NOMO-1 (cell line): ENCODE data around the gene SNX13.
"Not testable (repeated sequence)": the region's sequence is repeated elsewhere in the genome, so short reads cannot be mapped to it uniquely, and the experiment has no call there.

ENCODE experiments used
- DNase-seq, 2 experiments: peaks; one replicate each; lab custom pipeline; 2025; ENCODE audit not compliant: unreplicated experiment in 2 of 2; lab: John Stamatoyannopoulos, UW

SNX13 gene

DNA sequence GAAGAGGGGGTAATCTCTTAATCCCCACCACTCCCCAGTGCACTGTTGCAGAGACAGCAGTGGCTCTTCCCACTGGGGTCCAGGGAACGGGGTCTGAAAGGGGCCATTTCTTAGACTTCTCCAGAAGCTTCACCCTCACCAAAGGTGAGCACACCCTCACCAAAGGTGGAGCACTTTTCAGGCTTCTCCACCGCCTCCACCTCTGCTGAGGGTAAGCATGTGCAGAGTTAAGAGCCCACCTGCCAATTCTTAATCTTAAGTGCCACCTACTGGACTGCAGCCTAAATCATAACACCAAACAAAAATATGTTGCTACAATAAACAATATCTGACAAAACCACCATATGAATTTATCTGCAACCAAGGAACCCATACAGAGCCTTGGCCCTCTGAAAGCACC is 27.0 kb downstream of the SNX13 start:
- DNase-seq: no peak

DNA sequence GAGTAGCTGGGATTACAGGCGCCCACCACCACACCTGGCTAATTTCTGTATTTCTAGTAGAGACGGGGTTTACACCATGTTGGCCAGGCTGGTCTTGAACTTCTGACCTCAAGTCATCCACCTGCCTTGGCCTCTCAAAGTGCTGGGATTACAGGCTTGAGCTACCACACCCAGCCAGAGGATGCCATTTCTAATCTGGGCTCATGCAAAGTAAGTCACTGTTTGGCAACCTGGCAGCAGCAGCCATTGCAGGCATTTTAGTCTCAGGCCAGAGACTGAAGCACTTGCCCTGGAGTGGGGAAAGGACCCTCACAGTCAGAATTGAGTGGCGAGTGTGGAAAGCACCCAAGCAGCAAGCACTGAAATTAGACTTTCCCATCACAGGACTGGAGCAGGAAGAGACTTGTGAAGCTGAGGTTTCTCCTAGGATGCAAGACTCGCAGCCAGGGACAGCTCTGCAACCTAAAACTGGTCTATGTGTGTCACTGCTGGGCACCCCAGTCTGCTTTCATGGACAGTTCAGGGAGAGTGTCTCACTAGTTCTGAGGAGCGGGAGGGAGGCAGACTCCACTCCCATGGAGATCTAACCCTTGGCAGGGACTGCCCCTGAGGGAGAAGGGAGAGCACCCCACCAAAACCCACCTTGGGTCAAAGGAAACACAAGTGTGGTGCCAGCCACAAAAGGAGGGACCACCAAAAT is 27.6 kb downstream of the SNX13 start:
- DNase-seq: no peak

DNA sequence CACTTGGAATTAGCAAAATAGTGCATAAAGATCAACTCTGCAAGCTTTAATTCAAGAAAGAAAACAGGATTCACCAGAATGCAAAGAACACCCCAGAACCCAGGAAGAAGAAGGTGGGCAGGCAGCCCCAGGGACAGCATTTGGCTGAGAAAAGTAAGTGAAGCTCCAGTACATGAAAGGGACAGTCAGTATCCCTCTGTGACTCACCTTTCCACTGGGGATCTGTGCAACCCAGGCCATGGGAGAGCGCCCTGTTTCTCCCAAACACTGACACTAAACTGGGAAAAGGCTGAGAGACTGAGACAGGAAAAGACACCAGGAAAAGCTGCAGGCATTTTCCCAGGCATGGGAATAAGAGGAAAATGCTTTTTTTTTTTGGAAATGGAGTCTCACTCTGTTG is 28.2 kb downstream of the SNX13 start:
- no peak for DNase-seq

DNA sequence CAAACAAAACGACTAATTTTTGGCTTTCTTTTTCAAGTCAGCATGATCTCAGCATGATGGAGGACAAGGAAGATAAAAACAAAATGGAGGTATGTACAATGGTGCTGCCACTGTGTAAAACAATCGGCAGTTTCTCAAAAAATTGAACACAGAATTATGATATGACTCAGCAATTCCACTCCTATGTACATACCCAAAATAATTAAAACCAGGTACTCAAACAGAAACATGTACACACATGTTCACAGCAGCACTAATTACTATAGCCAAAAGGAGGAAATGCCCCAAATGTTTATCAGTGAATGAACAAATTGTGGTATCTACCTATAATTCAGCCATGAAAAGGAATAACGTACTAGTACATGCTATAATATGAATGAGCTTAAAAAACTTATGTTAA is 29.9 kb downstream of the SNX13 start:
- no peak for DNase-seq

DNA sequence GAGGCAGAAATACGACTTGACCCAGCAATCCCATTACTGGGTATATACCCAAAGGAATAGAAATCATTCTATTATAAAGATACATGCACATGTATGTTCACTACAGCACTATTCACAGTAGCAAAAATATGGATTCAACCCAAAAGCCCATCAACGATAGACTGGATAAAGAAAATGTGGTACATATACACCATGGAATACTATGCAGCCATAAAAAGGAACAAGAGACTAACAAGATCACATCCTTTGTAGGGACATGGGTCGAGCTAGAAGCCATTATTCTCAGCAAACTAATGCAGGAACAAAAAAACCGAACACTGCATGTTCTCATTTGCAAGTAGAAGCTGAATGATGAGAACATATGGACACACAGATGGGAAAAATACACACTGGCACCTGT is 31.0 kb downstream of the SNX13 start:
- not testable (repeated sequence) for DNase-seq

DNA sequence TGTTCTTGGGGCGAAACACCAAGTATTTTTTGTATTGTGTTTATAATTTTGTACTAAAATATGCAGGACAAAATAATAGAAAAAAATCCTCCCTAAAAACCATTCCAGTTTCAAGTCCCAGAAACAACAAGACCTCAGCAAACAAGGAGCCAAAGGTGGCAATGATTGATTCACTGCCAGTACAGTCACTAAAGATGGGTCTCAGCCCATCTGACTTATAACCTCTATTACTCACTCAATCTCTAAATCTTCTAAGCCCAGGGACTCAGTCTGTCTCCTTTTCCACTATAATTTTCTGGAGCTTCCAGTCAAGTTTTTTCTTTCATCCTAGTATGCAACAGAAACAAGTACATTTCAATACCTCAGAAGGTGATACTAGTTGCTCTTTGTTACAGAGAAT is 33.3 kb downstream of the SNX13 start:
- no peak for DNase-seq

DNA sequence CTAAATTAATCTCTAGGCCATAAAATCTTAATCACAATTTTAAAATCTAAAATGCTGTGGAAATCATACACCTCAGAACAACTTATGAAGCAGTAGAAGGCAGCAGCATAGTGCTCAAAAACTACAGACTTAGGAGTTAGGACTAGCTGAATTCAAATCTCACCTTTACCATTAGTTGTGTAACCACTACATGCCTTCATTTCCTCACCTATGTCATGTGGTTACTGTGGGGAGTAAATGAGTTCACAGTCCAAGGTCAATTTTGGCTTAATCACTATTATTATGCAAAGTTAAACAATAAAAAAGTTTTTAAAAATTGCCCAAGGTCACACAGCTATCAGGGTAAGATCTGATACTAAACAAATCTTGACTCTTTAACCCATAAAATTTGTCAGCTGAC is 37.0 kb downstream of the SNX13 start:
- DNase-seq: no peak

DNA sequence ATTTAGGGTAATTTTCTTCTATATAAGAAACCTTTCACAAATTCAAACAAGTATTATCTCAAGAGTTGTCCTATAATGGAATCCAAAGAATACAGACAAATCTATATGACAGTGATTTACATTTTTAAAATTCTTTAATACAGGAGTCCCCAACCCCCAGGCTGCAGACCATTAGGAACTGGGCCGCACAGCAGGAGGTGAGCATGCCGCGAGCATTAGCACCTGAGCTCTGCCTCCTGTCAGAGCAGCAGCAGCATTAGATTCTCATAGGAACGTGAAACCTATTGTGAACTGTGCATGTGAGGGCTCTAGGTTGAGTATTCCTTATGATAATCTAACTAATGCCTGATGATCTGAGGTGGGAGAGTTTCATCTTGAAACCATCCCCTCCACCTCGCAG is 37.7 kb downstream of the SNX13 start:
- no peak for DNase-seq

DNA sequence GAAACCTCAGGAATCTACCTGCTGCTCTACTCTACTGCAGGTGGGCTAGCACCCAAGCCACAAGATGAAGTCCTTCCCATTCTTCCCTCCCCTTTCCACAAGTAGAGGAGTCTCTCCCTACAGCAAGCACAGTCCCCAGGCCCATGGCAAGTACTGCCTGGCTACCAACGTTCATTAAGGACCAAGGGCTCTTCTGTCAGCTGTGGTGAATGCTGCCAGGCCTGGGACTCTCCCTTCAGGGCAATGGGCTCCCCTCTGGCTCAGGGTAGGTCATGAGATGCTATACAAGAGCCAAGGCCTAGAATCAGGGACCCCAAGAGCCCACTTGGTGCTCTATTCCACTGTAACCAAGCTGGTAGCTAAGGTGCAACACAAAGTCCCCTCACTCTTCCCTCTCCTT is 39.8 kb downstream of the SNX13 start:
- DNase-seq: no peak

DNA sequence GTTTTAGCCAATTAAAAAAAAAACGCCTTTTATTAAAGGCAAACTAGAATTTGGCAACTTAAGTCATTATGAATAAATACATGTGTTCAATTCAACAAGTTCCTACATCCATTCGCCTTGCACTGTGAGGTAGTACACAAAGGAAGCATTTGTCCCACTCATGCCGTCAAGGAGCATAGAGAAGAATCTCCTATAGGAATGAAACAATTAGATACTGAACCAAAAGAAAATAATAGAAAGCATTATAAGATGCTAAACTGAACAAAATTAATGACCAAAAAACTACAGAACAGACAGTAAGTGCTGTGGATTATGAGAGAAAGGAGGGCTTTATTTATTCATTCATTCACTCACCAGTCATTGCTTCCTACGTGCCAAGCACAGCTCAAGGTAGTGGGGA is 42.2 kb downstream of the SNX13 start:
- no peak for DNase-seq

DNA sequence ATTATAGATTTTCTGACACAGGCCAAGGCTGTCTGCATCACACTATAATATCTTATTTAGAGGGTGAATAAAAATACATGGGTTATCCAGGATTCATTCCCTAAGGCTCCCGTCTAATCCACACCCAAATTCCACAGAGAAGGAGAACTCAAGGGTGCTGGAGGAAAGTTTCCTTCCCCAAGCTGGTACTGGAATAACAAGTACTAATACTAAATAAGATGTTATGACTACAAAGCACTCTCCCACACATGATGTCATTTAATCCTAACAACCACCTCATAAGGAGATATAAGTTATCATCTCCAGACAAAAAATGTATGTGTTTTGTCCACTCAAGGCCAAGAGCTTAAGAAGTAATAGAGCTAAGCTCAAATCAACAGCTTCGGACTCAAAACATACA is 53.0 kb downstream of the SNX13 start:
- no peak for DNase-seq

DNA sequence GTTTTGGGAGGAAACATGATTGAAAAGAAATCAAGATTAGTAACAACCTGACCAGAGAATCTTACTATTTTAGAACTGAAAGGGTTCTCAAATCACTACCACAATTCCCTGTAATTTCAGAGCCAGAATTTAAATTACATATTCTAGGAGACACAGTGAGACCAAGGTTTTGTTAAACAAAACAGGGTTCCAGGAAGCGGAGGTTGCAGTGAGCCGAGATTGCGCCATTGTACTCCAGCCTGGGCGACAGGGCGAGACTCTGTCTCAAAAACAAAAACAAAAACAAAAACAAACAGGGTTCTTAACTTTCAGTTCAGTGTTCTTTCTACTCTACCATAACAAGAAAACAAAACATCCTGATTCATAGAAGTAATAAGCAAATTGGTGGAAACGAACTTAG is 57.6 kb downstream of the SNX13 start:
- DNase-seq: no peak

DNA sequence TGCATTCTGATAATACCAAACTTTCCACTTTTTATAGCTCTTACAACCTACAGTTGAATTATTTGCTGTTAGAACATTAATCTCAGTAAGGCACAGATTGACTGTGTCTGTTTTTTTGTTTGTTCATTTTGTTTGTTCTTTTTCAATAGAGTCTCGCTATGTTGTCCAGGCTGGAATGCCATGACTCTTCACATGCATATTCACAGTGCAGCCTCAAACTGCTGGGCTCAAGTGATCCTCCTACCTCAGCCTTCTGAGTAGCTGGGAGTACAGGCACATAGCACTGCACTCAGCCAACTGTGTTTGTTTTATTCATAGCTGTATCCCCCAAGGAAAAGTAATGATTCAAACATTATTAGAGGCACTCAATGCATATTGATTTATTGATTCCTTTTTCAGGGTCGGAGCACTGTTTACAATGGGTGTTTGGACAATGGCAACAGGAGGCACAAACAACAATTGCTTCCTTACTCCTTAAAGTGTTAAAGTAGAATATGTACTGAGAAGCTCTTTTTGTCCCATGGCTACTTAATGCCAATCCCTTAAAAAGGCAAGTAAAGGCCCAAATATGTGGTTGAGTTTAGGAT is 61.1 kb downstream of the SNX13 start:
- no peak for DNase-seq

DNA sequence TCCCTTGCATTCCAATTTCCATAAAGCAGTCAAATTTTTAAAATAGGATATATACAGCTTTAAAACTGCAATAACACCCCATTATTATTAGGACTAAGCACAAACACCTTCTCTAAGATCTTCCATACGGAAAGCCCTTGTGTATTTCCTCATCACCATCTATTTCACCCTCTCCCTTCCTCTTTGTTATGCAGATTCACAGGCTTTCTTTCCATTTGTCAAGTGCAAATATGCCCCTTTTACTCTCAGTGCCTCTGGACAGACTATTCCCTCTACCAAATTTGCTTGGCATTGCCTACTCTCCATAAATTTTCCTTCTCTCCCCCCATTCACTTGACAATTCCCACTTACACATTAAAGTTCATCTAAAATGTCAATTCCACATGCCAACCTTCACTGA is 61.7 kb downstream of the SNX13 start:
- no peak for DNase-seq

DNA sequence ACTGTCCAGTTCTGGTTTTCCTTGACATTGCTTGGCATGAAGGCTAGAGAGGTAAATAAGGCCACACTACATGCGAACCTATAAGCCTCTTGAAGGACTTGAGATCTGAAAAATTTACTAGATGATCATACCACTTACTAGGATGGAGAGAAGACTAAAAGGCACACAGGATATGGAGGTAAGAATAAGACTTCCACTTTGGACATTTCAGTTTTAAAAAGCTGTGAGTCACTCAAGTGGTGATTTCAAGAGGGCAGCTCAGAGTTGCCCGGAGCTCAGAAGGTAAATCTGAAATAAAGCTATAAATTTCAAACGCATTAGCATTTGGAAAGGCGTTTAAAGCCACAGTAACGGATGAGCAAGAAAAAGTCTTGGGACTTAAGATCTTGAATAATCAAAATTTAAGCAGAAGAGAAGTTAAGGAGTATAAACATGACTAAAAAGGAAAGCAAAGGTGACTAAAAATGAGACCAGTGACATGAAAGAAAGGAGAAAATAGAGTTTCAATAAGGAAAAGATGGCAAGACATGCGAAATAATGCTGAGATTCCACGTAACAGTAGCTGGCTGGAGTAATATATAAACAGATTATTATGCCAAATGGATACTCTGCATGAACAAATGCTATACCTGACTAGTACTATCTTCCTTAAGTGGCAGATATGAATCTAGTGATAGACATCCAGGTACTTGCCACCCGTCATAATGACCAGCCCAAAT is 68.3 kb downstream of the SNX13 start:
- no peak for DNase-seq

DNA sequence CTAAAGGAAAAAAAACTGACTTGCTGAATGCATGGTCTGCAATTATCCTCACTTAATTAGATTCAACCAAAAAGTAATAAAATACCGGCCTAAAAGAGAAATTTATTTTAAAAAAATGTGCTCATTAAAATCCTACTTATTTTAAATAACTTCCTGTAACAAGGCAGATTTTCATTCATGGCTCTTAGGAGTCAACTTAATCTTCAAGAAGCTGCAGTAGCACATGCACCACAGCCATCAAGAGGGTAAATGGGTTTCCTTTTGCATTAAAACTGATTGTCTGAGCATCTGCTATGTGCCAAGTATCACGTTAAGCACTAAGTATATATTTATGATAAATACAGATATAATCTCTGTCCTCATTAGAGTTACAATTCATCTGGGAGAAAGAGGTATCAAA is 69.9 kb downstream of the SNX13 start:
- DNase-seq: no peak

DNA sequence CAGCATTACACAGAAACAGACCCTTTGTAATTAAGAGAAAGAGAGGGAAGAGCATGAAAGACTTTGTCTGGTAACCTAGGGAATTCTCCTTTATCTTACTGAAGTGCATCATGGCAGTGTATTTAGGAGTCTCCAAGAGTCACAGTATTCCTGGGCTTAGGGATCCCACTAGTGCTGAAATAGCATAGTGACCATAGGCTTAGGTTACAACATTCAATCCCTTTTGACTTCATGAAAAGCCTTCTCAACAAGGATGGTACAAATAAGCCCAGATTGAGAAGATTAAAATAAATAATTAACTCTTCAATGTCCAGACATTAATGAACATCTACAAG is 76.5 kb downstream of the SNX13 start:
- DNase-seq: no peak

DNA sequence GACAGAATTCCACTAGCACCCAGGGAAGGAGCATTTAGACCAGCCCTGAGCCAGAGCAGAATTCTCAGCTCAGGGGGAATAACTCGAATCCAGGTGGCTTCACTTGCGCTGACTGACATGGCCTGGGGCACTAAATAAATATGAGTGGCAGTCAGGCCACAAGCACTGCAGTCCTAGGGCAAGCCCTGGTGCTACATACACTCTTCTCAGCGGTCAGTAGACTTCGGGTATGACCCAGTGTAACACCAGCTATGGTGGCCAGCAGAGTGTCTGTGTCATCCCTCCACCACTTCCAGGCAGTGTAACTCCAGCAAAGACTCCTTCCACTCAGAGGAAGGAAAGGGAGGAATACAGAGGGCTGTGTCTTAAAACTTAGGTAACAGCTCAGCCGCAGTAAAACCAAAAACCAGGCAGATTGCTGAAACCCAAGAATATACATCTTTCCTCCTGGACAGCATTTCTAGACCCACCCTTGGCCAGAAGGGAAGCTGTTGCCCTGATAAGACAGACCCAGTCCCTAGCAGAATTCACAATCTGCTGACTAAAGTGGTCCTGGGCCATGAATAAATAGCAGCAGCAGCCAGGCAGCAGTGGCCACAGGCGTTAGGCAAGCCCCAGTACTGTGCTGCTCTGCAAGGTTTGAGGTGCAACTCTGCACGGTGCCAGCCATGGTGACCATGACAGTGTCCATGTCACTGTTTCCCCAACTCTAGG is 77.0 kb downstream of the SNX13 start:
- no peak for DNase-seq

DNA sequence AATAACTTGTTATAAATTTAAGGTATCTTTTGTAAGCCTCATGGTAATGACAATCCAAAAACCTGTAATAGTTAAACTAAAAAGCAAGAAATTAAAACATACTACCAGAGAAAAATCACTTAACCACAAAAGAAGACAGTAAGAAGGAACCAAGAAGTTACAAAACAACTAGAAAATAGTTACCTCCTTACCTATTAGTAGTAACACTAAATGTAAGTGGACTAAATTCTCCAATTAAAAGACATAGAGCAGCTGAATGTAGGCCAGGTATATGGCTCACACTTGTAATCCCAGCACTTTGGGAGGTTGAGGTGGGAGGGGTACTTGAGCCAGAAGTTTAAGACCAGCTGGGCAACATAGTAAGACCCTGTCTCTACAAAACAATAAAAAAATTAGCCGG is 84.0 kb downstream of the SNX13 start:
- DNase-seq: no peak

DNA sequence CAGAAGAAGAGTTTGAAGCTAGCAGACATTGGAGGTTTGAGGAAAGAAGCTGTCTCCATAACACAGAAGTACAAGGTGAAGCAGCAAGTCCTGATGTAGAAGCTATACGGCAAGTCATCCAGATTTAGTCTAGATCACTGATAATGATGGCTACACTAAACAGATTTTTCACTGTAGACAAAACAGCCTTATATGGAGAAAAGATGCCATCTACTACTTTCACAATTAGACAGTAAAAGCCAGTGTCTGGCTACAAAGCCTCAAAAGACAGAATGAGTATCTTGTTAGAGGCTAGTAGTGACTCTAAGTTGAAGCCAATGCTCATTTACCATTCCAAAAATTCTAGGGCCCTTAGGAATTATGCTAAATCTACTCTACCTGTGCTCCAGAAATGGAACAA is 85.1 kb downstream of the SNX13 start:
- no peak for DNase-seq

DNA sequence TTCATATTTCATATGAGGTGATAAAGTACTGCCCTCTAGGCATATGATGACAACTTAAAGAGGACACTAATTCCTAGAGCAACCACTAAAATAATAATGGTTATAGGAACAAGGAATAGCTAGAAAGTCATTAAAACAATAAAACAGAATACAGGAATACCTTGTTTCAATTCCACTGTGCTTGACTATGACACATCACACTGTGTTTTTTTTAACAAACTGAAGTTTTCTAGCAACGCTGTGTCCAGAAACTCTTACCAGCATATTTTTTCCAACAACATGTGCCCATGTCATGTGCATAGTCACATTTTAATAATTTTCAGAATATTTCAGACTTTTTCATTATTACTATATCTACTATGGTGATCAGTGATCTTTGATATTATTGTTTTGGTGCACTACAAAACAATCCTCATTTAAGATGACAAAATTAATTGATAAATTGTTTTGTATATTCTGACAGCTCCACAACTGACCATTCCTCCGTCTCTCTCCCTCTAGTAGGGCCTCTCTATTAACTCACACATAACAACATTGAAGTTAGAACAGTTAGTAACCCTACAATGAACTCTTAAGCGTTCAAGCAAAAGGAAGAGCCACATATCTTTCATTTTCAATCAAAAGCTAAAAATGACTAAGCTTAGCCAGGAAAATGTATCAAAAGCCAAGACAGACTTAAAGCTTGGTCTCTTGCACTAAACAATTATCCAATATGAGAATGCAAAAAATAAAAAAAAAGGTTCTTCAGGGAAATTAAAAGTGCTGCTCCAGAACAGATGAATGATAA is 85.8 kb downstream of the SNX13 start:
- DNase-seq: no peak
